Right ventricle myocardium inferior (tissue), 1 donor: ENCODE results near the gene DENND6A. TPM values are rescaled to one million over a fixed set of nuclear protein-coding genes. Genes with fewer than 3 reads are reported as not detected.
"Not testable (repeated sequence)": the region's sequence is repeated elsewhere in the genome, so short reads cannot be mapped to it uniquely, and the experiment has no call there.

ENCODE experiments used
- ATAC-seq: fragments of 200-7000 bp; cut with Tn5 transposase; one replicate; pipeline ENCODE4 v1.9.1; 2020; ENCODE audit warnings: mild to moderate bottlenecking, moderate library complexity
- DNase-seq: peaks from one replicate; pipeline ENCODE4 v3.0.0; 2021; ENCODE audit errors: missing footprints
- intact Hi-C: fragments of 100-400 bp; cut with DNase I; formaldehyde crosslinking; loops from one replicate; pipeline ENCODE4 v1.11.0; 2022
- total RNA-seq: library from RNA; stranded (reverse); fragmentation: NEBNext Ultra II Directional; extraction: Animal tissue kit (Norgen Biotek cat#: 25700); gene quantifications from one replicate; pipeline ENCODE4 v1.2.1, GENCODE V29; 2021
- donor health status: DM: no; HTN: yes; CAD: no; lungs with severe emphysema.

The DENND6A gene
- total RNA-seq, 1 donor from 2014 or later: 13.3 TPM

- intact Hi-C loops: no loop called here
- ATAC-seq (no peak), DNase-seq (no peak)
Measured at GRCh38 chr3:57700737-57701136, 7.9 kb upstream of the DENND6A start.

- no peak for DNase-seq
- no peak for ATAC-seq
- intact Hi-C loops: no loop called here
Measured at GRCh38 chr3:57699591-57699990, 6.7 kb upstream of the DENND6A start.

GRCh38 chr3:57696801-57697321, 4.0 kb upstream of the DENND6A start:
- ATAC-seq (no peak), DNase-seq (no peak)
- intact Hi-C loops: no loop called here

DNA sequence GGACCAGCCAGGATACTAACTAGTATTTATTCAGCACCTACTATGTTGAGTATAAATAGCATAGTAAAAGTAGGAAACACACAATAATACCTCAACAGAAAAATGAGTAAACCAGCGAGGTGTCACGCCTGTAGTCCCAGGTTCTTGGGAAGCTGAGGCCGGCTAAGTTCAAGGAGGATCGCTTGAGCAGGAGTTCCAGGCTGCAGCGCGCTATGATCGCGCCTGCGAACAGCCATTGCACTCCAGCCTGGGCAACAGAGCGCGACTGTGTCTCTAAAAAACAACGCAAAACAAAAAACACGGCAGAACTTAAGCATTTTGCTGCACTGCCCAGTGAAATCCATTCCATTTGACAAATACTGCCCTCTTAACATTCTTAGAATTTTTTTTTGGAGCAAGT, 1.3 kb upstream of the DENND6A start:
- intact Hi-C loops: no loop called here
- DNase-seq (no peak), ATAC-seq (no peak)

- intact Hi-C loops: loop anchor here (1.0 kb wide), 2 partner anchors 64 to 95 kb away; partner anchors contain the start of genes ARF4 and SLMAP
- ATAC-seq, DNase-seq: not testable (repeated sequence)
Measured at GRCh38 chr3:57692133-57692395, 813 bp downstream of the DENND6A start.

- no peak for DNase-seq
- intact Hi-C loops: loop anchor here (1.0 kb wide), 2 partner anchors 65 to 94 kb away; partner anchors contain the start of genes ARF4 and SLMAP
- no peak for ATAC-seq
Measured at GRCh38 chr3:57691411-57692132, 1.3 kb downstream of the DENND6A start.

DNA sequence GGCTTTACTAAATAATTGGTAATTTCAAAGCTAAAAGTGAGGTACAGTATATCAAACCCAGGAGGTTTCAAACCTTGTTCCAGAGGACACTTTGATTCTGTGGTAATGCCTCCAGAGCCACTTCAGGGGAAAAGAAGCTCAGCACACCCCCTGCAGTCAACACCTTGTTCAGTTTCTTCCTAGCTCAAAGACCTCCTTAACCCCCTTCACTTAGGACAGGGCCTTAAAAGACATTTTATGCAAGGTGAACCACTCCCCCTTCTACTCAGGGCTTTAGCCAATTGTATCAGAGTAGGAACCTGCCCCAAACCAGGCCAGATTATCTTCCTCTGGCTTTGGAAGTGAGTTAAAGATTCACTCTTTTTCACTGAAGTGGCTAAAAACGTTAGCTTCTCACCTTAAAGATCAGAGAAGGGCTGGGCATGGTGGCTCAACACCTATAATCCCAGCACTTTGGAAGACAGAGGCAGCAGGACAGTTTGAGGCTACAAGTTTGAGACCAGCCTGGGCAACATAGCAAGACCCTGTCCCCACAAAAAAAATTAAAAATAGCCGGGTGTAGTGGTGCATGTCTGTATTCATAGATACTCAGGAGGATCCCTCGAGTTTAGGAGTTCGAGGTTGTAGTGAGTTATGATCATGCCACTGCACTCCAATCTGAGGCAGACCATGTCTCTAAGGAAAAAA, 3.4 kb downstream of the DENND6A start:
- intact Hi-C loops: no loop called here
- ATAC-seq: no peak
- DNase-seq: no peak

GRCh38 chr3:57688291-57688690, 4.6 kb downstream of the DENND6A start:
- DNase-seq: no peak
- intact Hi-C loops: no loop called here
- no peak for ATAC-seq

GRCh38 chr3:57683286-57683685, 9.6 kb downstream of the DENND6A start:
- ATAC-seq (no peak), DNase-seq (no peak)
- intact Hi-C loops: no loop called here

DNA sequence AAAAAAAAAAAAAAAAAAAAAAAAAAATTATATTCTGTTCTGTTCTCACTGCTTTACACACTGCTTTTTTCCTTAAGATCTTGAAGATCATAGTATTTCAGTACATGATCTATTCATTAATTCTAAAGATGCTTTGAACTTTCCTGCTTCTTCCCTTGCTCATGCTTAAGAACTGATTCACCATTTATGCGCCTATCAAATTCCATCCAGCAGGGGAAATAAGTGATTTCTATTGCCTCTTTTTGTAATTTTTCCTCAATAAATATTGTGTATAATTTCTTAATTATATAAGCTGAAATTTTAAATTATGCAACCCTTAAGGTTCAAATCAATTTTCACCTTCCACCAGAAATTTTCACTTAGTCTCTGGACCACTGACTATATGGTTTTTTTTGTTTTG, 10.6 kb downstream of the DENND6A start:
- DNase-seq (no peak), ATAC-seq (no peak)
- intact Hi-C loops: no loop called here

GRCh38 chr3:57681691-57682090, 11.2 kb downstream of the DENND6A start:
- intact Hi-C loops: no loop called here
- no peak for DNase-seq
- ATAC-seq: no peak

GRCh38 chr3:57680046-57680445, 12.8 kb downstream of the DENND6A start:
- DNase-seq: no peak
- intact Hi-C loops: no loop called here
- ATAC-seq: no peak

DNA sequence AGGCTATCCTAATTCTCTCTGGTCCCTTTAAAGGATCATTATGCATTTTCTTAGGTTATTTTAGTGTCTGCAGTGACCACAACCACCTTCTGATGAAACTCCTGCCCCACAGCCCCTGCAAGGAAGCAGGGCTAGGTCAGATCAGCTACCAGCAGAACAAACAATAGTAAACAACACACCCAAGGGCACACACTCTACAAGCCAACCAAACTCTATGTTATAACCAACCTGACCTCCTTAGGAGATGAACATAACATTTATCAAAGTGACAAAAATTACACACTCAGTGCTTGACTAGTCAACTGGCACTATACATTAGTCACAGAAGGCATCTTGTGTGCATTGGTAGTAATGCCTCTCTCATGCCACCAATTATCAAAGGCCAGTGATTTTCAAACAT, 17.3 kb downstream of the DENND6A start:
- DNase-seq (no peak), ATAC-seq (no peak)
- intact Hi-C loops: no loop called here

- ATAC-seq (no peak), DNase-seq (no peak)
- intact Hi-C loops: no loop called here
Measured at GRCh38 chr3:57673156-57673555, 19.7 kb downstream of the DENND6A start.

DNA sequence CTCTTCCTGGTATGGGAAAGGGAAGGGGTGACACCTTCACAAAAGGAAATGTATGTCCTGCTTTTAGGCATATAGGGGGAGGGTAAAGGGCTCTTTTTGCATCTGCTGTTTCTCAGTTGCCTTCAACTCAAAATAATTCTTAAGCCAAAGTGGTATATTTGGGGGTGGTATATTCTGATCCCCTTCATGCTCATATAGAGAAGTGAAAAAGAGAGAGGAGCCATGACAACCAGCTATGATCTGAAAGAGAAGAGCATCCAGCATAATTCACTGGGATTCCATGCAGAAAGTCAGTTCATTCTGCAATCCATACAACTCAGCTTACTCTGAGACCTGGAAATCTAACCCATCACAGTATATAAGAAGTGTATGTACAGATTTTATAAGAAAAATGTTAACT, 22.3 kb downstream of the DENND6A start:
- intact Hi-C loops: no loop called here
- DNase-seq: no peak
- ATAC-seq: no peak

DNA sequence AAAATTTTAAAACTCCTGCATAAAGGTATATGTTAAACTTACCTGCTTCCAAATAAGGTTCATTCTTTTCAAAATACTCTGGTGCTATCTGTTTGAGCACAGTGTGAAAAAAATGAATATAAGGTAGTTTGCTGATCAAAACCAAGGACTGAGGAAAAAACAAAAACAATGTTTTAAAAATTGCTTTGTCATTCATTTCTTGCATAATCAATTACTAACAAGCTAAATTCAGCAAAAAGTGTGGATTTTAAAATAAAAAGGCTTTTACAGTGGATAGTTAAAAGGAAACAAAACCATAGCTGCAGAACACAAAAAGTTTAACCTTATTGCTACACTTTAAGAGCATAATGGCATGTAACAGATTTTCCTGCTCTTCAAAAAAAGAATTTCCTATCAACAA, 31.5 kb downstream of the DENND6A start:
- ATAC-seq (no peak), DNase-seq (no peak)
- intact Hi-C loops: no loop called here

GRCh38 chr3:57659806-57660439, 33.0 kb downstream of the DENND6A start:
- intact Hi-C loops: no loop called here
- ATAC-seq (no peak), DNase-seq (no peak)

GRCh38 chr3:57659004-57659673, 33.7 kb downstream of the DENND6A start:
- DNase-seq (no peak), ATAC-seq (no peak)
- intact Hi-C loops: no loop called here

GRCh38 chr3:57658536-57658935, 34.3 kb downstream of the DENND6A start:
- no peak for ATAC-seq
- no peak for DNase-seq
- intact Hi-C loops: no loop called here

DNA sequence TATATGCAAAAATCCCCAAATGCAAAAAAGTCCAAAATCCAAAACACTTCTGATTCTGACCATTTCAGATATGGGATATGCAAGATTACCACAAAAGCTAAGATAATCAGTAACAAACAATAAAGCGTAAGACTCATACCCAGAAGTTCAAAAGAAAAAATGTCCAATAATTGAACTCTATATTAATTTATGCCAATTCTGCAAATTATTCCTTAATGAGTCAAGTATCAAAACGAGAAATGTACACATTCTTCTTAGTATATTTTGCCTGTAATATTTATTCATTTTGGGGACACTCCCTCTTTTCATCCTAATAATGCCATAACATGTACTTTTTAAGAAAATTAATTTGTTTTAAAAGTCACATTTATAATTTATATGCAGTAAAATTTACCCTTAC, 37.1 kb downstream of the DENND6A start:
- no peak for ATAC-seq
- no peak for DNase-seq
- intact Hi-C loops: no loop called here
